Osteoblast (primary cell): ENCODE results near the gene CPNE4. TPM values are rescaled to one million over a fixed set of nuclear protein-coding genes. Genes with fewer than 3 reads are reported as not detected.

Source experiments
- DNase-seq: peaks from one replicate; pipeline ENCODE4 v3.0.0; 2011; ENCODE audit warnings: low spot score, mixed read lengths; ENCODE audit not compliant: insufficient read length; ENCODE audit errors: missing footprints
- H2AFZ ChIP-seq: 2 replicates; pipeline ENCODE4 v1.6.0; 2011; ENCODE audit warnings: mild to moderate bottlenecking, low read length
- H3K27ac ChIP-seq: 2 replicates; pipeline ENCODE4 v1.5.1; 2011; ENCODE audit warnings: mild to moderate bottlenecking, low read depth, low read length, moderate library complexity
- H3K27me3 ChIP-seq: 2 replicates; pipeline ENCODE4 v1.6.0; 2012; ENCODE audit warnings: mild to moderate bottlenecking, control low read depth, inconsistent platforms, low read length, moderate library complexity; ENCODE audit not compliant: insufficient read depth
- H3K36me3 ChIP-seq: 2 replicates; pipeline ENCODE4 v1.5.1; 2011; ENCODE audit warnings: mild to moderate bottlenecking, low read length, control low read depth, moderate library complexity; ENCODE audit not compliant: insufficient read depth
- H3K4me1 ChIP-seq: 2 replicates; pipeline ENCODE4 v1.5.1; 2011; ENCODE audit warnings: mild to moderate bottlenecking, low read length, control low read depth, moderate library complexity; ENCODE audit not compliant: insufficient read depth
- H3K4me2 ChIP-seq: 2 replicates; pipeline ENCODE4 v1.6.0; 2011; ENCODE audit warnings: mild to moderate bottlenecking, low read length; ENCODE audit not compliant: insufficient read depth
- H3K4me3 ChIP-seq: fragments of 200-600 bp; sonication (generic); 3 replicates; pipeline ENCODE4 v1.5.1; 2012; ENCODE audit warnings: mild to moderate bottlenecking, low read length, inconsistent platforms; ENCODE audit not compliant: insufficient read depth
- H3K79me2 ChIP-seq: 2 replicates; pipeline ENCODE4 v1.6.0; 2012; ENCODE audit warnings: mild to moderate bottlenecking, low read length, control low read depth, inconsistent platforms; ENCODE audit not compliant: insufficient read depth
- H3K9me3 ChIP-seq: 2 replicates; pipeline ENCODE4 v1.5.1; 2011; ENCODE audit warnings: low read depth, low read length, control low read depth
- H4K20me1 ChIP-seq: 2 replicates; pipeline ENCODE4 v1.6.0; 2012; ENCODE audit warnings: mild to moderate bottlenecking, low read length, control low read depth; ENCODE audit not compliant: insufficient read depth
- total RNA-seq: library from RNA; depleted of rRNA; stranded (reverse); fragments of >200 nt; gene quantifications from 2 replicates; pipeline ENCODE4 v1.2.3, GENCODE V29; 2012
- TF ChIP-seq, protein P1 (sequence below): IDR thresholded peaks from 2 replicates; pipeline ENCODE4 v1.5.1; 2011; ENCODE audit warnings: mild to moderate bottlenecking, low read depth, low read length, moderate library complexity; ENCODE audit errors: extremely low read depth

The CPNE4 gene
- total RNA-seq, 1 donor: not detected

DNA sequence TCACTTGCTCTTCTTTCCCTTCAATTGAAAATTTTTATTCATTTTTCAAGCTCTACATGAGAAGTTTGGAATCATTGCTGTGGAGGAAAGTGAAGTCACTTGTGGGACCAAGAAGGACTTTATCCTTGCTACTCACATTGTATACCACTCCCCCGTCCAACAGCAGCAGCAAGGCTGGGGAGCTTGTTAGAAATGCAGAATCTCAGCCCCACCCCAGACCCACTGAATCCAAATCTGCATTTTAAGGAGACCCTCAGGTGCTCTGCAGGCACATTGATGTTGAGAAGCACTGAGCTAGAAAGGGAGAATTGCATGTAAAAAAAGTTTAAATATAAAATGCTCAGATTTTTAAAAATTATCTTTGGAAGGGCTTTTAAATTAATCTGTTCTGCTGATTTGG, 329.7 kb downstream of the CPNE4 start:
- Histone ChIP-seq H3K4me1 (no peaks in the 10 kb centered on the region), H2AFZ (no peak overlapping the region), H3K4me3 (no peak overlapping the region), H4K20me1 (no peaks in the 10 kb centered on the region), H3K79me2 (no peaks in the 10 kb centered on the region), H3K27ac (no peak overlapping the region), H3K36me3 (no peaks in the 10 kb centered on the region), H3K9me3 (no peaks in the 10 kb centered on the region), H3K4me2 (no peak overlapping the region), H3K27me3 (no peaks in the 10 kb centered on the region)
- TF ChIP-seq, protein P1, sequence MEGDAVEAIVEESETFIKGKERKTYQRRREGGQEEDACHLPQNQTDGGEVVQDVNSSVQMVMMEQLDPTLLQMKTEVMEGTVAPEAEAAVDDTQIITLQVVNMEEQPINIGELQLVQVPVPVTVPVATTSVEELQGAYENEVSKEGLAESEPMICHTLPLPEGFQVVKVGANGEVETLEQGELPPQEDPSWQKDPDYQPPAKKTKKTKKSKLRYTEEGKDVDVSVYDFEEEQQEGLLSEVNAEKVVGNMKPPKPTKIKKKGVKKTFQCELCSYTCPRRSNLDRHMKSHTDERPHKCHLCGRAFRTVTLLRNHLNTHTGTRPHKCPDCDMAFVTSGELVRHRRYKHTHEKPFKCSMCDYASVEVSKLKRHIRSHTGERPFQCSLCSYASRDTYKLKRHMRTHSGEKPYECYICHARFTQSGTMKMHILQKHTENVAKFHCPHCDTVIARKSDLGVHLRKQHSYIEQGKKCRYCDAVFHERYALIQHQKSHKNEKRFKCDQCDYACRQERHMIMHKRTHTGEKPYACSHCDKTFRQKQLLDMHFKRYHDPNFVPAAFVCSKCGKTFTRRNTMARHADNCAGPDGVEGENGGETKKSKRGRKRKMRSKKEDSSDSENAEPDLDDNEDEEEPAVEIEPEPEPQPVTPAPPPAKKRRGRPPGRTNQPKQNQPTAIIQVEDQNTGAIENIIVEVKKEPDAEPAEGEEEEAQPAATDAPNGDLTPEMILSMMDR: no peak
- DNase-seq: no peak

DNA sequence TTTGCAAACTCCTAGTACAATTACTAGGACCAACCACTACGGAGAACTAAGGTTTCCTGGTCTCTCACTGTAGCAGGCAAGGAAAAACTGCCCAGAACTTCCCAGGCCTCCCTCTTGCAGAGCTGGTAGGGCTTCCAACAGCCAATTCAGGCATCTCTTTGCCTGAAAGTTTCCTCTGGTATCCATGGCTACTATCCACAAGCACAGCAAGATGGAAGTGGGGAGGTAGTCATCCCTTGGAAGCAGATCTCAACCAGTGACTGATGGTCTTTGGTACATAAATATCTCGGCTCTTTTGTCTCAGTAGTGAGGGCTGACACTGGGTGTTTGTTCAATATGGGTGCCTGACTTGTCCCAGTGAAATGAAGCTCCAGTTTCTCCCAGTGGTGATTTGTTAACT, 330.7 kb downstream of the CPNE4 start:
- H3K27ac ChIP-seq: no peak overlapping the region
- no peaks in the 10 kb centered on the region for H3K36me3 ChIP-seq
- H3K4me1 ChIP-seq: no peaks in the 10 kb centered on the region
- H3K27me3 ChIP-seq: no peaks in the 10 kb centered on the region
- H3K4me2 ChIP-seq: no peak overlapping the region
- no peaks in the 10 kb centered on the region for H3K9me3 ChIP-seq
- no peaks in the 10 kb centered on the region for H4K20me1 ChIP-seq
- H2AFZ ChIP-seq: no peak overlapping the region
- H3K79me2 ChIP-seq: no peaks in the 10 kb centered on the region
- TF ChIP-seq, protein P1: no peak
- no peak overlapping the region for H3K4me3 ChIP-seq
- DNase-seq: no peak

DNA sequence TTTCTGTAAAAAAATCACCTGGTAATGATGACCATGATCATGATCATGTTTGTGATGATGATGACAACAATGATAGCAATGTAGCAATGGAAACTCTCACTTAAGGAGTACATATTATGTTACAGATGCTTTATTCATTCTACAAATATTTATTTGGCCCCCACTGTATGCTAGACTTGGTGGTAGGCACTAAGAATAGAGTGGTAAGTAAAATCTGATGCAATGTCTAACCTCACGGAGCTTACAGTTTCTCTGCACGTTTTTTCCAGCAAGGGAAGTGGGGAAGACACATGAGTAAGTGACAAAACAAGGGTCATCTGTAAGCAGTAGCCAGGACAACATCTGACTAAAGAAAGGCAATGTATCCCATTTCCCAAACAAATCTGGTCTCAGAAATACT, 332.7 kb downstream of the CPNE4 start:
- H2AFZ ChIP-seq: no peak overlapping the region
- H3K79me2 ChIP-seq: no peaks in the 10 kb centered on the region
- no peak overlapping the region for H3K4me3 ChIP-seq
- no peaks in the 10 kb centered on the region for H4K20me1 ChIP-seq
- TF ChIP-seq, protein P1: no peak
- no peak overlapping the region for H3K4me2 ChIP-seq
- DNase-seq: no peak
- no peaks in the 10 kb centered on the region for H3K27me3 ChIP-seq
- H3K9me3 ChIP-seq: no peaks in the 10 kb centered on the region
- H3K27ac ChIP-seq: no peak overlapping the region
- H3K36me3 ChIP-seq: no peaks in the 10 kb centered on the region
- H3K4me1 ChIP-seq: no peaks in the 10 kb centered on the region

DNA sequence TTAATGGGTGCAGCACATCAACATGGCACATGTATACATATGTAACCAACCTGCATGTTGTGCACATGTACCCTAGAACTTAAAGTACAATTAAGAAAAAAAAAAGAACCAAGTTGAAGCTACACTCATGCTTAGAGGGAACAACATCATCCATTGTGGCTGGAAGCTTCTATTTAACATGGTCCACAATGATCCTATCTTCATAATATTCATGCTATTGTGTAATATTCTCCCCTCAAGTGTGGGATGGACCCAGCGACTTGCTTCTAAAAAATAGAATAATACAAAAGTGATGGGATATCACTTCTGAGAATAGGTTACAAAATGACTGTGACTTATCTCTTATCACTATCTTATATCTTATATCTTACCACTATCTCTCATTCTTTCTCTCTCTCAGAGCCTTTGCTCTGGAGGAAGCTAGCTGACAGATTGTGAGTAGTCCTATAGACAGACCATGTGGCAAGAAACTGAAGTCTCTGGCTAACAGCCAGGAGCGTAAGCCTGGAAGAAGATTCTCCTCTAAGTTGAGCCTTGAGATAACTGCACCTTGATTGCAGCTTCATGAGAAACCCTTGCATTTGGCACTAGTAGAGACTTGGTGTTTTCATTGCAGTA, 333.6 kb downstream of the CPNE4 start:
- DNase-seq: no peak
- Histone ChIP-seq H3K4me1 (no peaks in the 10 kb centered on the region), H3K27ac (no peak overlapping the region)

More for the DNA sequence above, 333.6 kb downstream of the CPNE4 start:
- TF ChIP-seq, protein P1: no peak
- no peaks in the 10 kb centered on the region for H3K27me3 ChIP-seq
- H3K4me2 ChIP-seq: no peak overlapping the region
- no peaks in the 10 kb centered on the region for H4K20me1 ChIP-seq
- H3K36me3 ChIP-seq: no peaks in the 10 kb centered on the region
- H3K9me3 ChIP-seq: no peaks in the 10 kb centered on the region
- no peak overlapping the region for H2AFZ ChIP-seq
- H3K79me2 ChIP-seq: no peaks in the 10 kb centered on the region
- H3K4me3 ChIP-seq: no peak overlapping the region
